GM21381 (cell line): ENCODE measurements around the gene GPRC5B.

Source experiments
- ATAC-seq: cut with Tn5 transposase; IDR thresholded peaks from one replicate; pipeline ENCODE4 v1.9.1; 2021; ENCODE audit warnings: mild to moderate bottlenecking, moderate library complexity; ENCODE audit not compliant: unreplicated experiment

Gene GPRC5B

GRCh38 chr16:19874026-19874425, 10.6 kb downstream of the GPRC5B start:
- ATAC-seq, result no peak

GRCh38 chr16:19872935-19873334, 11.7 kb downstream of the GPRC5B start:
- no peak for ATAC-seq

GRCh38 chr16:19872179-19872863, 12.3 kb downstream of the GPRC5B start:
- no peak for ATAC-seq

- no peak for ATAC-seq
Observed at GRCh38 chr16:19871721-19872120, 12.9 kb downstream of the GPRC5B start.

DNA sequence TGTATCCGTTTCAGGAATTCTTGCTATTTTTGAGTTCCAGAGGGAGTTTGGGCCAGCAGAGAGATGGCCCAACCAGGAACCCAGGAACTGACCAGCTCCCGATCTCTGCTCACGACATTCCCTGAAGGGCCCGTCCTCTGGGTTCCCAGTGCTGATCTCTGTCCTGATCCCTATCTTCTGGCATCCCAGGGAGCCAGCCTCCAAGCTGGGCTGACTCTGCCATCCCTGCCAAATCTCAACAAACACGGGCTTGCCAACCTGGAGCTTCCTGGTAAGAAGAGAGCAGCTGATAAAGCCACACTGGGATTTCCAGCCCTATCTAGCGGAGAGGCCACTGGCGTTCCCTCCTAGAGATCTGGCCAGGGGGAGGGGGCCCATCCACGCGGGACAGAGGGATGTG, 16.2 kb downstream of the GPRC5B start:
- no peak for ATAC-seq

- ATAC-seq, result no peak
Observed at GRCh38 chr16:19864566-19864965, 20.1 kb downstream of the GPRC5B start.

DNA sequence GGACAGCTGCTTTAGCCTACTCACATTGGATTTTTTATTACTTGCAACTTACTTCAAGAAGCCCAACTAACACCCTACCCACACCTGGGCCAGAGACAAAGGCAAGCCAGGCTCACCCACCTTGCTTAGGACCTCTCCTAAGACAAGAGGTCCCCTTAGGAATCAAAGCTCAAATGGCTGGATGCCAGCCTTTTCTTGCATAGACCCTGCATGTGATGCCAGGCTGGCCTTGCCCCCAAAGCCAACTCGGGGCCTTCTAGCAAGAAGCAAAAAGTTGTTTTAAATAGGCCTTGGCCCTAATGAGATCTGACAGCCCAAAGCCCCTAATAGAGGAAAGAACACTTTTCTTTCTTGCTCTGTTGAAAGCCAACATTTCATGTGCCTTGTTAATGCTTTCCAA, 20.7 kb downstream of the GPRC5B start:
- ATAC-seq, result no peak

DNA sequence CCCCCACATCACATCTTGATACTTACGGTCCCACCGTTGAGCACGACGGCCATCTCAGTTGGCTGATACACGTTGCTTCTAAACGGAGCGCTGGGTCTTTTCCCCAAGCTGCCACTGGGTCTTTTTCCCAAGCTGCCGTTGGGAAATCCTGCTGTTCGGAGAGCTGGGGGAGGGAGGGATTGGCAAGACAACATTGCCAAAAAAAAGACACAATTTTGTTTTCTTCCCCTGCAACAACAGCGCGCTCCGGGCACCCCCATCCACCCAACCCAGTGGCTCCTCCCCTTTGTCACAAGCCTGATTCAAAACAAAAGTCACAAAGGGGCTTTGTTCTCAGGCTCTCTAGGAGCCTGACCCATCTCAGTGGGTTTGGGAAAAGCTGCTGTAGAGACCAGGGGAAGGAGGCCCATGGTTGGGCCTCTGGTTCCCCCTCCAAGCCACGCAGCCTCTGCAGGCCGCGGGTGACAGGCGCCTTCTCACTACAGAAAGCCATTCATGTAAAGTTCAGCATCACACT, 22.8 kb downstream of the GPRC5B start:
- no peak for ATAC-seq

DNA sequence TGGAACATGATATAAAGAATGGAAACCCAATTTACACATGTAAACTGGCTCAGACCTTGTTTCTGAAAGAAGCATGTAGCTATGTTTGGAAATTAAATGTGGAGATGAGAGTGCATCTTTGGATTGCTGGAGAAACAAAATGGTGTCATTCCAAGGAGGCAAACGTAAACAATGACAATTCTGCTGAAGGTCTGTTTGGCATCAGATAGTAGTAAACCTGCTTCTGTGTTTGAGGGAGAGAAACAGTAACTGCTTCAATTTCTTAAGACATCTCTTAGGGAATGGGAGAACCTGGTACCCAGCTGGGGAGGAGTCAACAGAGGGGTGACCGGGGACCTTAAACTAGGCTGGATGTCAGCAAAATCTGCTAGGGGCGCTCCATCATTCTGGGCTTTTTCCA, 23.5 kb downstream of the GPRC5B start:
- ATAC-seq, result no peak

DNA sequence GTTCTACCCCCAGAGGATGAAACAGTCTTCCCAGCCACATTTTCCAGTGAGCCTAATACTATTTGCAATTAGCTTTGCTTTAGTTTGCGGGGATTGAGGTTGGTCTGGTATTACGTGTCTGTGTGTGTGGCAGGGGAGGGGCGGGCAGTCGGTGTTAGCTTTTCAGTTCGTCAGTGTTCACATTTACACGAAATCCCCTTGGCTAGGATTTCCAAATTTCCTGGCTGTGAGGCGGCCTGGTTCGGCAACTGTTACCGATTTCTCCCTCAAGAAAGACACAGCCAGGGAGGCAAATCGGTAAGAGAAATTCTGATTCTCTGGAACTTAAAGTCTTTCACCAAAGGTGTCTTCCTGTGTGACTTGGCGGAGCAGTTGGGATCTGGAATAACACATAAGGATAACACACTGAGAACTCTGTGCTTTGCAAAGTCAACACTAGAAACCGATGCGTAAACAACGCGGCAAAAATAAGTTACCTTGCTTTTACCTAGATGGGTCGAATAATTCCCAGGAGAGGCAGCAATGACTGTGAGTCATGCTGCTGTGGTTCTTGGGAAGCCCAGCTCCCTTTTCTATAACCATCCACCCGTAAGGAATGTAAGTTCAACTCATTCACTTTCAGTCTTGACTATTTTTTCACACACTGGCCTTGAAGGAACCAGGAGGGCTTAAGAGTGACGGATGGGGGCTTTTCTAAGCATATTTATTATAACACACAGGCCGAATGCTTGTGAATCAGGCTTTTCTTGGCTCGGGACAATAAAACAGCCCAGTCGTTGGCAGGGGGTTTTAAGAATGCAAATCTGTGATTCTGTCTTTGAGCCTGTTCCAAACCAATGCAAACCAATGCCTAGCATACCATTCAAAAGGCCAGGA, 24.2 kb downstream of the GPRC5B start:
- no peak for ATAC-seq

DNA sequence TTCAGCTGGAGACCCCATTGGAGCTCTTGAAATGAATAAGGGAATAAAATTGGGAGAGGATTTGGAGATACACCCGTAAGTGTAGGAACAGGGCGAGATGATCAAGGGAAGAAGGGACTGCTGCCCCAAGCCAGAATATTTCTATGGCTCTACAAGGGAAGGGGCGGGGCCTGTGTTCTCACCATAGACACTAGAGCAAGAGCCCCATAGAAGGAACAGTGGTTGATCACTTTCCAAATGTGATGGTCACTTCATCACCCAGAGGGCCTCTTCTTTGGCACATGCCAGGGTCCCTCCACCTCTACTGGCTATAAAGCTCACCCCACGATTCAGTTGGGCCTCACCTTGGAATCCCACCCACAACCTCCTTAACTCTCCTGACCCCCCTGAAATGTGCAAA, 25.0 kb downstream of the GPRC5B start:
- ATAC-seq, result no peak

GRCh38 chr16:19859166-19859565, 25.5 kb downstream of the GPRC5B start:
- ATAC-seq, result no peak

- ATAC-seq, result no peak
Observed at GRCh38 chr16:19858340-19859018, 26.2 kb downstream of the GPRC5B start.

GRCh38 chr16:19857593-19858339, 26.9 kb downstream of the GPRC5B start:
- no peak for ATAC-seq

DNA sequence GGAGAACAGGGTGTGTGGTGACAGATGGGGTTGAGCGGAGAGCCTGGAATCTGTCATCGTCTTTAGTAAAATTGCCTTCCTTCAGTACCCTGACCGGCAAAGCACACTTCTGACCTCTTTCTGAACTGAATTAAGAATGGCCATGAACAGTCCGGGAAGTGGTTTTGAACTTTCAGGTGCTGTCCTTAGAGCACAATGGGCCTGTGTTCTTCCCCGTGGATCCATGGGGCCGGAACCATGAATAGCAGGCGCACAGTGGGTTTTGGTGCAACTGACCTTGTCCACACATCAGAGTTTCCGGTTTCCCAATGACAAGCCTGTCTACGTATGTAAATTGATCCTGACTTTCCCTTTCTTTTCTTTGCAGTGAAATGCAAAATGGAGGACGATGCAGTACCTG, 28.5 kb downstream of the GPRC5B start:
- ATAC-seq, result no peak

GRCh38 chr16:19854543-19854876, 30.1 kb downstream of the GPRC5B start:
- ATAC-seq, result no peak

DNA sequence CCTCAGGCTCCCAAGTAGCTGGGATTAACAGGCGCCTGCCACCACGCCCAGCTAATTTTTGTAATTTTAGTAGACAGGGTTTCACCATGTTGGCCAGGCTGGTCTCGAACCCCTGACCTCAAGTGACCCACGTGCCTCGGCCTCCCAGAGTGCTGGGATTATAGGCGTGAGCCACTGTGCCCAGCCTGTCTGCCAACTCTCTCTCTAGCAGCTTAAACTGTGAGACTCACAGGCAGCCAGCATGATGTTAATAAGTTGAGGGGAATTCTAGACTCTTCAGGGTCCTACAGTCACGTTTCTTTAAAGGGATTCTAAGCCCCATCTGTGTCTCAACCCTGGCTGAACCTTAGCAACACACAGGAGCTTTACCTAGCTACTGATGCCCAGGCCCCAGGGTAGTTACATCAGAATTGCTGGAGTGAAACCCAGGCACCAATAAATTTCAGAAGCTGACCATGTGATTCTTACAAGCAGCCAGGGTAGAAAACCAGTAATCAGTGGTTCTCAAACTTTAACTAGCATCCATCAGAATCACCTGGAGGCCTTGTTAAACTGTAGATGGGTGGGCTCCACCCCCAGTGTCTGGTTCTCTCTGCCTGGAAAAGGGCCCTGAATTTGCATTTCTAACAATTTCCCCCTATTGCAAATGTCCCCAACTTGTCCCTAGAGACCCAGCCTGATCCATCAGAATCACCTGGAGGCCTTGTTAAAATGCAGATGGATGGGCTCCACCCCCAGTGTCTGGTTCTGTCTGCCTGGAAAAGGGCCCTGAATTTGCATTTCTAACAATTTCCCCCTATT, 30.7 kb downstream of the GPRC5B start:
- no peak for ATAC-seq

- no peak for ATAC-seq
Observed at GRCh38 chr16:19853132-19853741, 31.4 kb downstream of the GPRC5B start.

DNA sequence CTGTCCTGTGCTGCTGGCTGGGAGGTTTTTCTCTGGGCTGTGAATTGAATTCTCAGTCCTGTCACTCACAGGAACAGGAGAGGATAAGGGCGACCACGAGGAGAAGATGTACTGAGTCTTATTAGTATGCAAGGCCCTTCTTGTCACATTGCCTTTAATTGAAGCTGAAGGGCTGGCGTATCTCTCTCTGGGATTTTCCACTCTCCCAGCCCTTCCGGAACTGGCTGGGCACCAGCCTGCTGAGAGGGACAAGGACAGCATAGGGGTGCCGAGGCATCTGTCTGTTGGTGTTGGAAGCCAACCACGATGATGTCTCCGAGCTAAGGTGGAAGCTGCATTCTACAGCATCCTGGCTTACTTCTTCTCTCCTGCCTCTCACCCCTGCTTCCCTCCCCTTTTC, 33.2 kb downstream of the GPRC5B start:
- ATAC-seq, result no peak
